Thyroid gland (tissue), 4 donors: ENCODE measurements around the gene KPTN. TPM values are rescaled to one million over a fixed set of nuclear protein-coding genes. Genes with fewer than 3 reads are reported as not detected.

Source experiments
- DNase-seq, 2 donors: peaks; one replicate each; pipeline ENCODE4 v3.0.0-alpha.2; 2019
- H3K27ac ChIP-seq, 3 donors: fragments of 200-600 bp; sonication (generic); 1 replicate in 2 of 3; 2 replicates in 1 of 3; pipeline ENCODE4 v1.5.1; 2016 to 2019; ENCODE audit warnings: mild to moderate bottlenecking in 1 of 3, moderate library complexity in 1 of 3
- H3K27me3 ChIP-seq: fragments of 200-600 bp; sonication (generic); one replicate; pipeline ENCODE4 v1.5.1; 2019
- H3K36me3 ChIP-seq, 2 donors: fragments of 200-600 bp; sonication (generic); one replicate each; pipeline ENCODE4 v1.5.1; 2016 to 2019
- H3K4me1 ChIP-seq, 2 donors: fragments of 200-600 bp; sonication (generic); one replicate each; pipeline ENCODE4 v1.5.1; 2017 to 2019
- H3K4me3 ChIP-seq, 3 donors: fragments of 200-600 bp; sonication (generic); replicated peaks in 1 of 3; 1 replicate in 2 of 3; 2 replicates in 1 of 3; pipeline ENCODE4 v1.5.1; 2016; ENCODE audit warnings: mild to moderate bottlenecking in 1 of 3
- H3K9me3 ChIP-seq: fragments of 200-600 bp; sonication (generic); one replicate; pipeline ENCODE4 v1.5.1; 2017
- CTCF ChIP-seq, 6 experiments: fragments of 200-600 bp in 3 of 6; fragments of 450-650 bp in 3 of 6; sonication (generic) in 3 of 6; IDR thresholded peaks; one replicate each; pipeline ENCODE4 v1.5.1; 2016 to 2019; ENCODE audit warnings: antibody characterized with exemption in 6 of 6, mild to moderate bottlenecking in 2 of 6, inconsistent platforms in 1 of 6, moderate library complexity in 1 of 6
- POLR2A ChIP-seq, 2 donors: fragments of 450-650 bp; IDR thresholded peaks; one replicate each; pipeline ENCODE4 v1.6.1; 2017; ENCODE audit warnings: antibody characterized with exemption in 2 of 2, mild to moderate bottlenecking in 2 of 2, moderate library complexity in 1 of 2
- WGBS, 2 donors: methylation state at CpG; one replicate each; pipeline ENCODE4 v1.1.5; 2017; 5-methylcytosine and 5-hydroxymethylcytosine counted together
- intact Hi-C: fragments of 100-400 bp; cut with DNase I; formaldehyde crosslinking; loops from one replicate; pipeline ENCODE4 v1.15.1; 2023
- total RNA-seq, 4 donors: library from RNA; depleted of rRNA; stranded (reverse); fragments of >200 nt; gene quantifications; one replicate each; pipeline ENCODE4 v1.2.3, GENCODE V29; 2016

The KPTN gene
- total RNA-seq, 4 donors from 2014 or later, result 7.0 to 8.9 (median 7.3) TPM

GRCh38 chr19:47493378-47494210 lies 9.6 kb upstream of the KPTN start:
- Histone ChIP-seq H3K9me3 (no peaks in the 10 kb centered on the region), H3K4me3 (no peak overlapping the region), H3K27me3 (no peaks in the 10 kb centered on the region), H3K27ac (no peak overlapping the region), H3K36me3 (peaks cover 42 to 52% of the 10 kb centered on the region in 2 donors), H3K4me1 (peaks cover 0 to 15% of the 10 kb centered on the region in 2 donors)
- TF ChIP-seq POLR2A (IDR thresholded peaks at IDR 0.05) (no peak), CTCF (IDR thresholded peaks at IDR 0.05) (no peak)
- intact Hi-C loops, result no loop called here
- WGBS, 2 donors, result 83 to 90% methylated on average over 11 to 16 of the region's 18 CpGs
- no peak for DNase-seq

- DNase-seq, result no peak
- intact Hi-C loops, result no loop called here
- H3K27me3 ChIP-seq, result no peaks in the 10 kb centered on the region
- H3K27ac ChIP-seq, result no peak overlapping the region
- H3K4me3 ChIP-seq, result no peak overlapping the region
- no peak for TF ChIP-seq CTCF (IDR thresholded peaks at IDR 0.05)
- TF ChIP-seq POLR2A (IDR thresholded peaks at IDR 0.05), result no peak
- H3K36me3 ChIP-seq, result peaks cover 47 to 48% of the 10 kb centered on the region in 2 donors
- H3K9me3 ChIP-seq, result no peaks in the 10 kb centered on the region
- peaks cover 0 to 15% of the 10 kb centered on the region in 2 donors for H3K4me1 ChIP-seq
- 80 to 81% methylated on average over 17 to 21 of the region's 23 CpGs for WGBS, 2 donors
These were observed 8.8 kb upstream of the KPTN start for GRCh38 chr19:47492571-47493377.

DNA sequence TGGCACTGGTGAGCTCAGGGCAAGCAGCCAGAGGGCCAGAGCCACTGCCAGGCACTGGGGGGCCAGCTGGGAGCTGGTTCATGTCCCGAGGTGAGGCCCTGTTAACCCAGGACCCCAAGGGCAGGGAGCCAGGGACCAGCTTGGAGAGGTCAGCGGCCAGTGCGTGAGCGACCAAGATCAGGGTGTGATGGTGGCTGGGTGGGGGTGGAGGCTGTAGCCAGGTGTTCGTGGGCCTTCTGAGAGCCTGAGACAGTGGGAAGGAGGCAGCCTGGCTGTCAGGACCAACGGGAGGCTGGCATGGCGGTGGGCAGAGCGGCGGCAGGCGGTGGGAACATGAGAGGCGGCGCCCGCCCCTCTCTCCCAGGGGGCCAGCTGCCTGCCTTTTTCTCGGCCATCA lies 8.1 kb upstream of the KPTN start:
- no peak for TF ChIP-seq POLR2A (IDR thresholded peaks at IDR 0.05)
- no peak for TF ChIP-seq CTCF (IDR thresholded peaks at IDR 0.05)
- H3K36me3 ChIP-seq, result peaks cover 42 to 43% of the 10 kb centered on the region in 2 donors
- no peak for DNase-seq
- intact Hi-C loops, result no loop called here
- 73 to 91% methylated on average over 3 to 14 of the region's 14 CpGs for WGBS, 2 donors
- peaks cover 0 to 15% of the 10 kb centered on the region in 2 donors for H3K4me1 ChIP-seq
- H3K4me3 ChIP-seq, result no peak overlapping the region
- H3K9me3 ChIP-seq, result no peaks in the 10 kb centered on the region
- H3K27me3 ChIP-seq, result no peaks in the 10 kb centered on the region
- H3K27ac ChIP-seq, result no peak overlapping the region

DNA sequence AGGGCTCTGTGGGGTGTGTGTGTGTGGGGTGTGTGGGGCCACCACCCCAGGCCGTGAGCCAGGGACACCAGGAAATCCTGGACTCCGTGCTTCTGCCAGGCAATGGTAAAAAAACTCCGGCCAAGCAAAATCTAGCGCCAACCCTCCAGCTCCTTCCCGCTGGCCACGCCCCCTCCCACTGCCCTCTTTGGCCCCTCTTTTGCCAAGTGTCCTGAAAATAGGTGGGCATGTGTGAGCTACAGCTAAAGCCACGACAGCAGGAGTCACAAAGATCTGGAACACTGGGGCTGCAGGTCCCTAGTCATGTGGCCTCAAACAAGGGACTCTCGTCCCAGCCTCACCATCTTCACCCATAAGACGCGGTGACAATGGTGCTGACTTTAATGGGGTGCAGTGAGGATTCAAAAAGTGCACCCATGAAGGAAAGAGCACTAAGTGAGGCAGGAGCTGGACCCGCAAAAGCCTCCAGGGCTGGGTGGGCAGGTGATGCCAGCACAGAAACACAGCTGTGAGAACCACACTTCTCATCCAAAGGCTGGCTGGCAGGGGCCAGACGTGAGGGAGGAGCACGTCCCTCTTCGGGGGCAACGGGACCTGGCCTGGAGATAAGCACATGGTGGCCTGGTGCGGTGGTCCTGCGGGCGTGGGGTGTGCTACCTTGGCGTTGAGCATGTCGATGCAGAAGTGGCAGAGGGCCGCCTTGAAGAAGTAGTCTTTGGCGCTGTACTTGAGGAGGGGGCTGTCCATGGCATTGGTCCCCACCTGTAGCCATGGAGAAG lies 7.5 kb upstream of the KPTN start:
- H3K27ac ChIP-seq, result peak overlapping the region in 2 of 3 donors; percentile 1 to 12
- H3K36me3 ChIP-seq, result peaks cover 37 to 39% of the 10 kb centered on the region in 2 donors
- no peak for DNase-seq
- intact Hi-C loops, result no loop called here
- no peak overlapping the region for H3K4me3 ChIP-seq
- H3K27me3 ChIP-seq, result no peaks in the 10 kb centered on the region
- H3K4me1 ChIP-seq, result peaks cover 0 to 15% of the 10 kb centered on the region in 2 donors
- WGBS, 2 donors, result 85 to 90% methylated on average over 20 to 21 of the region's 22 CpGs
- H3K9me3 ChIP-seq, result no peaks in the 10 kb centered on the region
- TF ChIP-seq POLR2A (IDR thresholded peaks at IDR 0.05), result no peak
- no peak for TF ChIP-seq CTCF (IDR thresholded peaks at IDR 0.05)
